ENCODE data around the gene CHRM5.

- TF ChIP-seq EZH2phosphoT487 (IDR thresholded peaks at IDR 0.05; ENCODE audit: borderline replicate concordance), result no peak
- TF ChIP-seq CTCF (IDR thresholded peaks at IDR 0.05 in 2 of 3, conservative IDR thresholded peaks at IDR 0.05 in 1 of 3; ENCODE audit: borderline replicate concordance in 1 of 3, insufficient read depth in 1 of 3, low read depth in 2 of 3, low read length in 2 of 3), result no peak
- no peak for TF ChIP-seq RAD21 (IDR thresholded peaks at IDR 0.05; ENCODE audit: low read depth)
- no peak for TF ChIP-seq POLR2A (IDR thresholded peaks at IDR 0.05; ENCODE audit: borderline replicate concordance, extremely low read depth, insufficient read depth, insufficient read length)
- TF ChIP-seq CBX3 (IDR thresholded peaks at IDR 0.05; ENCODE audit: low read depth), result no peak
- TF ChIP-seq YY1 (IDR thresholded peaks at IDR 0.05; ENCODE audit: extremely low read depth, insufficient replicate concordance, low read depth, low read length), result no peak
- no peak for TF ChIP-seq ATF3 (IDR thresholded peaks at IDR 0.05)
- TF ChIP-seq SIN3A (IDR thresholded peaks at IDR 0.05; ENCODE audit: low read depth), result no peak
- no peak for TF ChIP-seq ZBTB33 (IDR thresholded peaks at IDR 0.05; ENCODE audit: extremely low read depth, insufficient replicate concordance, low read length)
- TF ChIP-seq CEBPB (IDR thresholded peaks at IDR 0.05; ENCODE audit: low read depth), result no peak
- TF ChIP-seq ELF1 (IDR thresholded peaks at IDR 0.05; ENCODE audit: borderline replicate concordance, low read depth), result no peak
- no peak for TF ChIP-seq EGR1 (IDR thresholded peaks at IDR 0.05; ENCODE audit: low read depth)
- no peak for TF ChIP-seq SRF (IDR thresholded peaks at IDR 0.05; ENCODE audit: low read depth)
Measured at GRCh38 chr15:34085746-34086145, 117.4 kb downstream of the CHRM5 start.
